ENCODE results near the gene ENTPD1. TPM values are rescaled to one million over a fixed set of nuclear protein-coding genes. Genes with fewer than 3 reads are reported as not detected.

The ENTPD1 gene
- total and polyA plus RNA-seq, 8 donors = 3.7 to 56.7 (median 9.7) TPM

GRCh38 chr10:95840121-95840520 is 84.2 kb downstream of the ENTPD1 start:
- 63 to 80% (median 73%) methylated on average over 2 of the region's 2 CpGs for WGBS, 5 donors
- no peak for TF ChIP-seq CTCF (IDR thresholded peaks at IDR 0.05)
- TF ChIP-seq EP300 (IDR thresholded peaks at IDR 0.05) = no peak
- no peak for TF ChIP-seq POLR2A (IDR thresholded peaks at IDR 0.05)
- TF ChIP-seq POLR2AphosphoS5 (IDR thresholded peaks at IDR 0.05) = no peak
- Histone ChIP-seq H3K36me3 (peaks cover 0 to 21% (median 11%) of the 10 kb centered on the region in 4 donors), H3K4me1 (peaks cover 0 to 48% (median 21%) of the 10 kb centered on the region in 4 donors), H3K9me3 (no peaks in the 10 kb centered on the region), H3K27me3 (no peaks in the 10 kb centered on the region), H3K27ac (peak overlapping the region in 2 of 5 donors; percentile 54 to 60), H3K4me3 (no peak overlapping the region)
- intact Hi-C loops (cut with DNase I; ENCODE audit: low total_unique reads) = loop anchor here (5.0 kb wide), 1 partner anchor 148 kb away; the partner anchor contains the start of gene TCTN3
- DNase-seq = no peak

- intact Hi-C loops (cut with DNase I; ENCODE audit: low total_unique reads) = loop anchor here (5.0 kb wide), 1 partner anchor 148 kb away; the partner anchor contains the start of gene TCTN3
- TF ChIP-seq POLR2AphosphoS5 (IDR thresholded peaks at IDR 0.05) (no peak), POLR2A (IDR thresholded peaks at IDR 0.05) (no peak), CTCF (IDR thresholded peaks at IDR 0.05) (no peak)
- Histone ChIP-seq H3K4me1 (peaks cover 0 to 48% (median 21%) of the 10 kb centered on the region in 4 donors), H3K27me3 (no peaks in the 10 kb centered on the region), H3K4me3 (no peak overlapping the region), H3K9me3 (no peaks in the 10 kb centered on the region), H3K36me3 (peaks cover 0 to 27% (median 16%) of the 10 kb centered on the region in 4 donors), H3K27ac (peak overlapping the region in 3 of 5 donors; percentile 26 to 60 (median 54))
- 29 to 54% (median 45%) methylated on average over 1 of the region's 1 CpG for WGBS, 5 donors
- DNase-seq = no peak
These were observed 84.7 kb downstream of the ENTPD1 start for GRCh38 chr10:95840681-95841080.

GRCh38 chr10:95841661-95842498 is 85.9 kb downstream of the ENTPD1 start:
- 30 to 32% (median 30%) methylated on average over 7 of the region's 7 CpGs for WGBS, 5 donors
- no peaks in the 10 kb centered on the region for H3K27me3 ChIP-seq
- TF ChIP-seq POLR2AphosphoS5 (IDR thresholded peaks at IDR 0.05) (no peak), EP300 (IDR thresholded peaks at IDR 0.05) (no peak), CTCF (IDR thresholded peaks at IDR 0.05) (peak in 4 of 7 experiments; percentile 54 to 78 (median 68)), POLR2A (IDR thresholded peaks at IDR 0.05) (no peak)
- no peaks in the 10 kb centered on the region for H3K9me3 ChIP-seq
- H3K27ac ChIP-seq = peak overlapping the region in 3 of 5 donors; percentile 26 to 60 (median 54)
- H3K4me1 ChIP-seq = peaks cover 0 to 42% (median 19%) of the 10 kb centered on the region in 4 donors
- DNase-seq = peak; percentile 43 to 85
- intact Hi-C loops (cut with DNase I; ENCODE audit: low total_unique reads) = loop anchor here (5.0 kb wide), 1 partner anchor 150 kb away; the partner anchor contains the start of gene TCTN3
- H3K36me3 ChIP-seq = peaks cover 0 to 35% (median 17%) of the 10 kb centered on the region in 4 donors
- H3K4me3 ChIP-seq = no peak overlapping the region

DNA sequence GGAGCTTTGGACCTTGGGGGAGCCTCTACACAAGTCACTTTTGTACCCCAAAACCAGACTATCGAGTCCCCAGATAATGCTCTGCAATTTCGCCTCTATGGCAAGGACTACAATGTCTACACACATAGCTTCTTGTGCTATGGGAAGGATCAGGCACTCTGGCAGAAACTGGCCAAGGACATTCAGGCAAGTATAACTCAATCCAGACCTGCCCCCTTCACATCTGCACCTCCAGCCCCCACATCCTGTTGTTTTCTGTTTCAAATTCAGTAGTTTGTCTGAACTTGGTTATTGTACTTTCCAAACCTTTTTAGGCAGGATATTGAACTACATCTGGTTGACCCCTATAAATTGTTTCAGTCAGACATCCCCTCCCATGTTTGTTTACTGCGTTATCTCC is 89.4 kb downstream of the ENTPD1 start:
- DNase-seq = no peak
- Histone ChIP-seq H3K27me3 (no peaks in the 10 kb centered on the region), H3K36me3 (peaks cover 5 to 58% (median 26%) of the 10 kb centered on the region in 4 donors), H3K4me1 (peaks cover 0 to 19% (median 10%) of the 10 kb centered on the region in 4 donors), H3K27ac (no peak overlapping the region), H3K4me3 (no peak overlapping the region), H3K9me3 (no peaks in the 10 kb centered on the region)
- TF ChIP-seq EP300 (IDR thresholded peaks at IDR 0.05) (no peak), POLR2A (IDR thresholded peaks at IDR 0.05) (no peak), CTCF (IDR thresholded peaks at IDR 0.05) (no peak), POLR2AphosphoS5 (IDR thresholded peaks at IDR 0.05) (no peak)
- intact Hi-C loops (cut with DNase I; ENCODE audit: low total_unique reads) = no loop called here
- 82 to 89% (median 84%) methylated on average over 3 of the region's 3 CpGs for WGBS, 5 donors
